ENCODE data around the gene GALNT16.

GALNT16 gene

DNA sequence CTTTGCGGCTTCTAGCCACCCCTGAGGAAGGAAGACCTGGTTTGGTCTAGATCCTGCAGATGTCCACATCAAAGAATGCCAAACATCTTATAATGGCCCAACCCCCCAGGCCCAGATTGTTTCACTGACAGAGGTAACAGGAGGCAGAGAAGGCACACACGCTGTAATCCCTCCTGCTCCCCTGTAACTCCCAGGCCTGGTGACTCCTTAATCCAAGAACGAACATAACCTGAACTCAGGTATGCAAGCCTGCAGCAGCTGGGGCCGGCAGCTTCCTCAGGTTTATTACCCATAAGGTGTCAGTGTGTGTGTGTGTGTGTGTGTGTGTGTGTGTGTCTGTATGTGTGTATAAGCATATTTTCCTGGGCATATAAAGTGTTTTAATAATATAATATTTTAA, 85.4 kb downstream of the GALNT16 start:
- DNase-seq, result no peak

DNA sequence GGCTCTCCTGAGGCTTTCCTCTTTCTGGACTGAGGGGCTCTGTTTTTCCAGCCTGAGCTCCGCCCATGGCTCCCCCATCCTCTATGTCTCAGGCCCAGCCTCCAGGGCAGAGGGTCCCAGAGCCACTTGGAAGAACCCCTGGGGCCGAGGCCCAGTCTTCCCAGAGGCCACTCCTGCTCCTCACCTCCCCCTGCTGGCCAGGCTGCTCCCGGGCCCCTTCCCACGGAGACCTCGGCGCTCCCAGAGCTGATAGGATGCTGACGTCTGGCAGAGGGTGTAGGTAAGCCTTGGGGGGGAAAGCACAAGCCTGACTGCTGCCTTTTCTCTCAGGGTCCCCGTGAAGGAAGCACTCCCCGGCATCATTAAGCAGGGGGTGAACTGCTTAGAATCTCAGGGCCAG, 86.8 kb downstream of the GALNT16 start:
- DNase-seq, result no peak

DNA sequence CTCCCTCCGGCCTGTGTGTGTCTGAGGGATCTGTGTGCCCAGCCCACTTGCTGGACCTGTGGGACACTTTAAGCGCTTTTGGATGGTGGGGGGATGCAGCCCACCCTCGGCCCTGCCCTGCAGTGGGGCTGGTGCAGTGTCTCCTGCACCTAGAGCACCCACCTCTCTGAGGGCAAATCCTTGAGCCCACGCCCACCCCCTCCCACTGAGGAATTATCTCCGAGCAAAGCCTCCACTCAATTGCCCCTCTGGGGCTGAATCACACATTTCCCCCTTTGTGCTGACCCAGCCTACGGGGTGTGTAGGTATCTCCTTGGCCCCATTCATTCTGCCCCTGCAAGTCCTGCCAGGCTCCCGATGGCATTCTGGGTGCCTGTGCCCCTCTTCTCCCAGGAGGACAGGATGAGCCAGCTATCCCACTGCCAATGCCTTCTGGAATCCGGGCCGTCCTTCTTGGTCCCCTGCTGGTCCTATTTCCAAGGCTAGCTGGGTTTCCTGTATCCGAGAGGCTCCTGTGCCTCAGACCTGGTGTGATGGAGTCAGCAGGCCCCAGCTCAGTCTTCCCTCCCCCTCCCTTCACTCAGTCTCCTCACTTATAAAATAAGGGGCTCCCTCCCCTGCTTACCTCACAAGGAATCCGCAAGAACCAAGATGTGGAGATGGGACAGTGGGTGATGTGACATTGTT, 89.3 kb downstream of the GALNT16 start:
- no peak for DNase-seq

DNA sequence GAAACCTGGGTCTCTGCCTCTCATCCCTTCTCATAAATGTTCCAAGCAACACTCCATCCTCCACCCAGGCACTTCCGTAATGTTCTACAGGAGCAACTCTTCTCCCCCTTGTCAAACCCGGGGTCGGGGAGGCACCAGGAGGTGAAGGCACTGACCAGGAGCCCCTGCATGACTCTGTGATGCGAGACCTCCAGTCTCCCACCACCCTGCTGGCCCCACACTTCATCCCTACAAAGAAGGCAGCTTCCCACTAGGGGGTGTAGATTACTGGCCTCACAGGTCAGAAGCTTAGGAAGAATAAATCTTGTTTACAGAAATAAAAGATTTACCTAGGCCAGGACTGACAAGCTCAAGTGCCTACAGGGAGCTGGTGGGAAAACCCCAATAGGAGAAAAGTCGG, 90.9 kb downstream of the GALNT16 start:
- DNase-seq, result no peak

DNA sequence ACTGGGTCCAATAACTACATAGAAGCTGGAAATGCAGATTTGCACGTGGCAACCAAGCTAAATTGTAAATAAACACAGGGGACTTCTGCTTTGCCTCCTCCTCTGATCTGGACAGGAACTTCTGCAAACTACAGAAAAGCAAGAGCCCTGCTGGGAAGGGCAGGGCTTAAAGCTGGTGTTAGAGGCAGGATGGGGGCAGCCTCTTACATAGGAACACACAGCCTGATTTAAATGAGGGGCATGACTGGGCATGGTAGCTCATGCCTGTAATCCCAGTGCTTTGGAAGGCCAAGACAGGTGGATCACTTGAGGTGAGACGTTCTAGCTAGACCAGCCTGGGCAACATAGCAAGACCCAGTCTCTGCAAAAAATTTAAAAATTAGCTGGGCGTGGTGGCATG, 91.4 kb downstream of the GALNT16 start:
- DNase-seq, result no peak

DNA sequence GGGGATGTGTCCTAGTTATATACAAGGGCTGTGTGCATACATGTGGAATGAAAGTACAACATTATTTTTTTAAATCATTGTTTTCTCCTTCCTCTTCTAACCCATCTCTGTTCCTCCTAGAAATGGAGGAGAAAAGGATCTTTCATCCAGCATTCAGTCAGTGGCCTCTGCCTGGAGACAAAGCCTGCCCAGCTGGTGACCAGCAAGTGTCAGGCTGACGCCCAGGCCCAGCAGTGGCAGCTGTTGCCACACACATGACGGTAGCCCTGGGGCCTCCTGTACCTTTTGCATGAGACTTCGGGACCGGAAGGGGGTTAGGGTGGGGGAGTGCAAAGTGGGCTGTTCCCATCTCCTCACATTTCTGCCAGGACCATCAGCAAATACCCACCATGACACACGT, 92.0 kb downstream of the GALNT16 start:
- no peak for DNase-seq

DNA sequence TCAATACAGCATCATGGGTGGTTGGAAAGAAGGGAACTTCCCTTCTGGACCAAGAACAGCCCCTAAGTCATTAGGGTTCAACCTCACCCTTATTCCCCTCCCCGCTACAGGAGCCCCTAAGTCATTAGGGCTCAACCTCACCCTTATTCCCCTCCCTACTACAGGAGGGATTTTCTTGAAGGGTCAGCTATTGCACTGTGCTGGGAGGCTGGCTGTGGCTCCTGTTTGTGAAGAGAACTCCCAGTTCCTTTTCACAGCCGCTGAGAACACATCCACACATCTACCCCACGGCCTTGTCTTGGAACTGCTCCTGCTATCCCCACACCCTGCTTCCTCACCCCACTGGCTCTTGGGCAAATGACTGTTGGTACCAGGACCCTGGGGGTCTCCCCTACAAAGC, 93.2 kb downstream of the GALNT16 start:
- no peak for DNase-seq

DNA sequence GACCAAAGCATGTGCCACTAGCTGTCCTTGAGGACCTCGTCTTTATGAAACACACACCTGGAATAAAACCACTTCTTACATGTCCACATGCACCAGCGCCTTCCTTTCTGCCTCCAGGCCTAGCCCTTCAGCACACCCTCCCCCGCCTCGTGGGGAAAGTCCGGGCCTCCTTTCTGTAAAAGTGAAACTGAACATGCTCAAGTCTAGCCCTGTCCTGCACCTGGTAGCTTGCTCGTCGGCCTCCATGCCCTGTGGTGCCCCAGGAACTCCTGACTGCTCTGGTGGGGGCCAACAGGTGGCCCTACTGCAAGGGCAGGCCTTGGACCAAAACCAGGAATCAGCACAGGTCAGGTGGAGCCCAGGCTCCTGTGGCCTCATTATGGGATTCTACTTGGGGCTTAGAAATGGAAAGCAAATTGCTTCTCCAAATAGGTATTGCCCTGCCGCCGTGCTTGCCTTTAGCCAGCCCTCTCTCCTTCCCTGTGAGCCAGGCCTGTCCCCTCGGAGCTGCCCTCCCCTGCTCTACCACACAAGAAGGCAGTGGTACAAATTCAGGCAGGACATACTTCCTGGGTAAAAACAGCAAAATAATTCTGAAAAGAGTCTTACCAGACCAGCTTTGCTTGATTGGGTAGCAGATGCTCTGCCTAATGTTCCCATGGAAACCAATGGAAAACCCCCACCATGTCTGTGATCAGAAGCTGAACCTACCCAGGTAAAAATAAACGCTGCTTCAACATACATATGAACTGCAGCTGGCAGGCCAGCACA, 94.6 kb downstream of the GALNT16 start:
- peak; percentile 8 for DNase-seq

DNA sequence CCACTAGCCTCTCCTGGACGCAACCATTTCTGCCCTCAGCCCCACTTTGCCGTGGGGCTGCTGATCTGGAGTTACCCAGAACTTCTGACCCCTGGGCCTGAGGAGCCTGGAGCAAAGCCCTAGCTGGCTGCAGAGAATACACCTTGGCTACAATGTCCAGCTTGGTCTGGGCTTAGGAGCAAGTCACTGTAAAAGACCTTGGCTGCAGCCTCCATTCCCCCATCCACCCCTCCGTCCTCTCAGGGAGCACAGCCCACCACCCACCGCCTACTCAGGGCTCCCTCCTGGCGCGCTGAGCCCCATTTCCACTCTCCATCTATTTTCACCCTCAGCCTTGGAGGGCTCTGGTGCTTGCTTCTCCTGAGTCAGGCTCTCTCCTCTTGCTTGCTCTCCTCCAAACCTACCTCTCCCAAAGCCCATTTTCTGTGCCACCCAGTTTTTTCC, 95.2 kb downstream of the GALNT16 start:
- DNase-seq, result no peak

DNA sequence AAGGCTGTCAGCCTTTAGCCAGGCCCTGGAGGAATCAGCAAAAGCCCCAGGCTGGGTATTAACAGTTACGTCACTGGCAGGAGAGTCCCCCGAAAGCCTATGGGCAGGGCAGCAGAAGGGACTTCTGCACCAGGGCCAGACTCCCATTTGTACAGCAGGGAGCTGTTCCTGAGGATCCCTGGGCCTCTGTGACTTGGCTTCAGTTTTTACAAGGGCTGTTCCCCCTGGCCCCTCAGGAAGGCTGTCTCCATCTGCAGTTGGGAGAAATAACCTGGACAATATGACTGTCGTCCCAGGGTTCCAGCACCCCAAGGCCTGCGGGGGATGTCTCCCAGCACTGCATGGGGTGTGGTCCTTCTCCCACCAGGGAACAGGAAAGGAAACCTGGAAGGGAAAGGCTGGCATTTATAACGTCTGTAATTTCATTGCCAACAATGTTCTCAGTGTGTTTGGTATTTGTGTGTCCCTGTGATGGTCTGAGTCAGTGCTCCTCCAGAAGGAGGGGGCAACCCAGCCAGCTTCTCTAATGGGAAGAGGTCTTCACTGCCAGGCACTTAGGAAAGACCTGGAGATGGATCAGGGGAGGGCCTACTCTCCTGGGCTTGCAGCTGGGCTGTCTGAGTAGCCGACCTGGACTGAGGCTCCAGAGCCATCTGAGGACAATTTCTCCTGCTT, 95.8 kb downstream of the GALNT16 start:
- no peak for DNase-seq

DNA sequence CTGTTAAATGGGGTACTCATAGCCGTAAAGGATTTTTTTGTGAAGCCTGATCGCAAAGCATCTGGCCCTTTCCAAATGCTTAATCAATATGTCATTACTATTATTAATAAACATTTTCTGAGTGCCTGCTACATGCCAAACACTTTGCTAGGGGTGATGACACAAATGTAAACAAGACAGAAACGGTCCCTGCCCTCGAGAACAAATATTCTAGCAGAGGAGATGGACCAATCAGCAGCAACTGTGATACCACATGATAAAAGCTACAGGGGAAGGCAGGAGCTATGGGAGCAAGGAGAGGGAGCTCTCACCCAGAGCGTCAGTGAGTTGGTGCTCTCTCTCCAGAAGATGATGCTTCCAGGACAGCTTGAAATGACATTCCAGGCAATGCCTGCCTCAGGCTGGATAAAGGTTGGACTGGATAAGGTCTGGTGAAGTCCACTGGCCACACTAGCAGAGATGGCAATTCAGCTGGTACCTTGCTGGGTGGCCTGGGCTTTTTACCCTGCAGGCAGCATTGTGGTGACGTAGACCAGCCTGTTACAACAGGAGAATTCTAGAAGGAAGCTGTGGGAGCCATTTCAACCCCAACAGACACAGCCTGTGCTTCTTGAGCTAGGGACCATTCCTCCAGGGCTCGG, 97.1 kb downstream of the GALNT16 start:
- no peak for DNase-seq

DNA sequence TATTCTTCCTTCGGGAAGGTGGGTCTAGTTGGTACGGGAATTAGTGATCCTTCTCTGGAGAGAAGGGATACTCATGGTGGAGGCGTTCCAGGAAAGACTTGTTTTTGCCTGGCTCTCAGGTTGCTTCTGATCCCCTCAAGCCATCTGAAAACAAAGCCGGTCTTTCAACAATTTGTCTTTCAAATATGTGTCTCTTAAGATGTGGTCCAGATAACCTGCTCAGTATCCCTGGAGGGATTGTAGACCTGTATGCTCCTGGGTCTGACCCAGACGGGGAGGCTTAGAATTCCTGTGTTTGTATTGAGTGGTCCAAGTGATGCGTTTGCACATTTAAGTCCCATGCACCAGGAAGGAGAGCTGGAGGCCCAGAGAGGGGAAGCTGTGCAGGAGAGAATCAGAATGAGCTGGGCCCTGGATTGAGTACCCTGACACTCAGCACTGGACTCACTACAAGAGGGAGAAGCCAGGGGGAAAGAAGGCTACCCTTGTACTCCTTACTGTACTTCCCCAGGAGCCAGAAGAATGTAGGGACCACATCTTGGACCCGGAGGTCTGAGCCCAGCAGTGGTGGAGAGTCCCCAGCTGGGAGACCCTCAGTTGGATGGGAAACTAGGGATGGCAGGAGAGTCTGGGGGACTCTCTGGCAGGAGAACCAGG, 97.7 kb downstream of the GALNT16 start:
- DNase-seq, result no peak

DNA sequence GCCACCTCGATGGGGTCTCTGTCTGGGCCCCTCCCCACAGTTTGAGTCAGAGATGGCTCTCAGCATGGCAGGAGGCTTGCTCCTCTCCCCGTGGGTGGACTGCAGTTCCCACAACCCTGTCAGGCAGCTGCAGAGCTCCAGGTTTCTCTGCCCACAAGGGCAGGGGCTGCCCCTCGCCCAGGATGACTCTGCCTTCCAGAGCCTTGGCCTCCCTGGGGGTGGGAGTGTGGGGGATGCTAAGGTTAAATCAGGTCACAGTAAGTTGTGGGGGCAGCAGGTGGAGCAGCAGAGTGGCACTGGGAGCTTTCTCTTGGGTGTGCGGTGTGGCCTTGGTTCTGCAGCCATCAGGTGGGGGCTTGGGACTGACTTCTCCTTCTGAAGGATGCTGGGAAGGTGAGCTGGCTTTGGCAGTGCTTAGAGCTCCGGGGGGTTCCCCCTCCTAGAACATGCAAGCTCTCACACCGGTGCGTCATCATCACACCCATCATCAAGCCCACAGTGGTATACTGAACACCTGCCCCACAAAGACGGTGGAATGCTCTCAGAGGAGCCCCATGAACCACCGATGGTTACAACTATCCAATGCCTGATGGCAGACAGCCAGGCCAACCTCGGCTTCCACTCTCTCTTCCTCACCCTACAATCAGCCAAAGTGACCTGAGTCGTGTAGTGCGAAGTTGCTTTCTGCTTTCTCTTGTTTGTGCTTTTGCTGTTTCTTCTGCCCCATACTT, 98.4 kb downstream of the GALNT16 start:
- DNase-seq, result no peak

DNA sequence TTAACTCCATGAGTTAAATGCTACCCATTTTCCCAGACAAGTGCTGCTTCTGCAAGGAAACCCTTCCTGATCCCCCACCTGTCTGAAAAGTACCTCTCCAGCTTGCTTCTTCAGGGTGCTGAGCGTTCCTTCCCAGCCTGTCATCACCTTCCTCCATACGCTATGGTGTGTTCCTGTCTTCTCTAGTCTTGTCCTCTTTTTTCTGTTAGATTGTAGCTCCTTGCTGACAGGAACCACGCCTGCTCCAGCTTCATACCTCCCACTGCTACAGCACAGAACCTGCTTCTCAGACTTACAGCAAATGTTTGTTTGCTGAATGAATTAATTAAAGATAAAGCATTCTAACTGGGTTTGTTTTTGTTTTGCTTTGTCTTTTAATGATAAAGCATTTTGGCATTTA, 99.0 kb downstream of the GALNT16 start:
- no peak for DNase-seq

DNA sequence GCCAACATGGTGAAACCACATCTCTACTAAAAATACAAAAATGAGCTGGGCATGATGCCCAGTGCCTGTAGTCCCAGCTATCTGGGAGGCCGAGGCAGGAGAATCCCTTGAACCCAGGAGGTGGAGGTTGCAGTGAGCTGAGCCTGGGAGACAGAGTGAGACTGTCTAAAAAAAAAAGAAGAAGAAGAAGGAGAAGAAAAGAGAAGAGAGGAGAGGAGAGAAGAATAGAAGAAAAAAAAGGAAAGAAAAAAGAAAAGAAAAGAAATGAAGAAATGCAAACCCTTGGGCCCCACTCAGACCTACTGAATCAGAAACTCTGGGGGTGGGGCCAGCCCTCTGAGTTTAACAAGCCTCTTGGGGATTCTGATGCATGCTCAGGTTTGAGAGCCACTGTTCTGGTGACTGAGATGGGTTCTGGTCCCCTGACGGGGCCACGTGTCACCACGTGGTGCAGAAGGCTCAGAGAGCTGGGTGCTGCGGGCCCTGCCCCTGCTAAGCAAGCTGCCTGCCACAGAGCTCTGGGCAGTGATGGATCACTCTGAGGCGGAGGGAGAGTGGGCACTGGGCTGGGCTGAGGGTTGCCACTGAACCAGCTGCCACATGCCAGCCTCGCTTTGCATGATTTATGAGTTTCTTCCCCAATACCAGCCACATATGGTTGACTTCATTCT, 100.6 kb downstream of the GALNT16 start:
- no peak for DNase-seq

DNA sequence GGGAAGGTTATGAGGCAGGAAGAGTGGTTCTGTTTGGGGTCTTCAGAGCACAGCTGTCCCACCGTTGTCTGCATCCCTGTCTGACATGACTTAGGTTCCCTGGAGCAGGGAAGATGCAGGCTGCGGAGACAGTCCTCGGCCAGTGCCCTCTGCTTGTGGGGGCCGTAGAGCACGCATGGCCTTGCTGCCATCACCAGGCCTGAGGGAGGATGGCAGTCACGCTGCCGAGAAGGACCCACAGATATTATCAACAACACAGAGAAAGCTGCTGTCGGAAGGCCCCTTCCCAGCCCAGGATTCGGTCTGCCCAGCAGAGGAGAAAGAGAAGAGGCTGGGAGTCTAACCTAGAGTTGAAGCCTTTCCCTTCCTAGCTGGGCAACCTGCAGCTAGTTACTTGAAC, 103.1 kb downstream of the GALNT16 start:
- peak; percentile 46 for DNase-seq

DNA sequence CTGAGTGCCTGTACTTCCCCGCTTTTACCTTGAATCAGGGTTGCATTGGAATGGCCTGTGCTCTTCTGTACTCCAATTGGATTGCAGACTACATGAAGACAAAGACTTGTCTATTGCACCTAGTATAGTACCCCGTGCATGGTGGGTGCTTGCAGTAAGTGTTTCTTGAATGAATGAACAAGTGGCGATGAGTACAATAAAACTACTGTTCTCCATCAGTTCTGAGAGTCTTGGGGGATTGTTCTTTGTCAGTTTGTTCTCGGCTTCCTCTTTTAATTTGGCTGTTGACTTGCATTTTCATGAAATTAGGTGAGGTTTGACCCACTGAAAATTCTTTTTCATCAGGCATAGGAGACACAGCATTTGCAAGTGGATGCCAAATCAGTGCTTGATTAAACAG, 104.0 kb downstream of the GALNT16 start:
- no peak for DNase-seq

DNA sequence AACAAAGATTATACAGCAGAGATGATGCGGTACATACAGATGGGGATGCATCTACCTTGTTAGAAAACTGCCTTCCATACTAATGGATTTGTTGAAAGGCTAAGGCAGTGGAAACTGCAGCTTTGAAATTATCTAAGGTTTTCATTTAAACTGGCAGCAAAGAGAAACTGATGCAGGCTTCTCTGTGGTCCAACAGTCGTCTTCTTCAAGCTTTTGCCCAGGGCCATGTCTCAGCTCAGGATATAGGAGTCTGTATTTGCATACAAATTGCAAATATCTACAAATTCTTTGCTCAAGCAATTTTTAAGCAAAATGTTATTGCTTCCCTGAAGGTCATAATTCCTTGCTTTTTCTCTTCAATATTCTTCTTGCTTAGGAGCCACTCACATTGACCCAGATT, 104.4 kb downstream of the GALNT16 start:
- DNase-seq, result no peak

DNA sequence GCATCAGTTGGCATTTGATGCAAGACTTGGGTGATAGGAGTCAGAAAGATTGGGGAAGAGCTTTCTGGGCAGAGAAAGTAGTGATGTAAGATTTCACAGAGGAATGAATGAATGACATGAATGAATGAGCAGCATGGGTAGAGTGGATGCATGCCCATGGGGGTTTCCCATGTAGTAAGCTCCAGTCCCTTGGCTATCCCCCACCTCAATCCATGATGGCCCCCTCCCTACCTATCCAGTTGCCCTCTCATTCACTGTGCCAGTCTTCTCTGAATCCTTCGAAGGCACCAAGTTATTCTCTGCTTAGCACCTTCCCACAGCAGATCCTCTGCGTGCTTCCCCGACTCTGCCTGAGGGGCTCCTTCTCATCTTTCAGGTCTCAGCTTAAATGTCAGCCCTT, 106.1 kb downstream of the GALNT16 start:
- no peak for DNase-seq

DNA sequence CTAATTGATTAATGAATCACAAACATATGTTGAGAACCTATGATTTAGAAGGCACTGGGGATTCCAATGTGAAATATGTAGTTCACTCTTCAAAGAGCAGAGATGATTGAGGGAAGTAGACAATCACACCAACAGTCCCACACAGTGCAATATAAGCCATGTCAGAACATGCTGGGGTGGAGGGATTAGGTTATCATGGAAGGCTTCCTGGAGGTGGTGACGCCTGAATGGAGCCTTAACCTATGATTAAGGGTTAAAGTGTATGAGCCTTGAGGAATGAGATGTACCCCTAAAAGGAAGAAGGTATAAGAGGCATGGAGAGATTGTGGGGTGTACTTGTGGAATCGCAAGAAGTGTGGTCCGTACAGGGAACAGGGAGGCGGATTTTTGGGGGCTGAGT, 106.8 kb downstream of the GALNT16 start:
- no peak for DNase-seq

DNA sequence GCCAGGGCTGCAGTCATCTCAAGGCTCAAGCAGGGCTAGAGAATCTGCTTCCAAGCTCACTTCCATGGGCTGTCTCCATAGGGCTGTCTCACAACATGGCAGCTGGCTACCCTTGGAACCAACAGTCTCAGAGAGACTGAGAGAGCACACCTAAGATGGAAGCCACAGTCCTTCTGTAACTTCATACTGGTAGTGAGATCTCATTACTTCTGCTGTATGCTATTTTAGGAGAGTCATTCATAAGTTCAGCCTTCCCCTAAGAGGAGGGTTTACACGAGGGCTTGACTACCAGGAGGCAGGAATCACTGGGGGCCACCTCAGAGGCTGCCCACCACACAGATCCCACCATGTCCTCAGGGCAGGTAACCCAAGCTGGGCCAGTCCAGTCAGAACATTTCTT, 108.4 kb downstream of the GALNT16 start:
- no peak for DNase-seq

DNA sequence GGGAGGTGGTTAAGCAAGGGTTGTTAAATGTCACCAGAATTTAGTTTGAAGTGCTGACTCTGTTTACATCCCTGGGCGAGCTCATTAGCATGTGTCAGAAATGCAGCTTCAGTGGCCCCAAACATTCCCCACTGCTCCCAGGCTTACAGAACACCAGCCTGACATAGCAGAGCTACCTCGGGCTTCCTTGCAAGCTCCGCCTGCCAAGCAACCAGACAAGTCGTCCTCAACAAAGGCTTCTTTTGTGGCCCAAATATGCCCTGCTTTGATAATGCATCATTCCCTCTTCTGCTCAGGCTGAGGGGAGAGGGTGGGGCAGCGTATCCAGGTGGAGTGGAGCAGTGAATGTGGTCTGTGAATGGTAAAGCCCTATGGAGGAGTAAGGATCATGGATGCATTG, 110.1 kb downstream of the GALNT16 start:
- DNase-seq, result no peak

Measured in midbrain (tissue), 1 donor.